GM12801 (cell line): ENCODE measurements around the gene PHYKPL.

ENCODE experiments used
- TF ChIP-seq, protein P1 (sequence below): IDR thresholded peaks from one replicate; pipeline ENCODE4 v1.5.1; 2011; ENCODE audit warnings: control low read depth; ENCODE audit not compliant: insufficient read length; ENCODE audit errors: extremely low read depth

PHYKPL gene

DNA sequence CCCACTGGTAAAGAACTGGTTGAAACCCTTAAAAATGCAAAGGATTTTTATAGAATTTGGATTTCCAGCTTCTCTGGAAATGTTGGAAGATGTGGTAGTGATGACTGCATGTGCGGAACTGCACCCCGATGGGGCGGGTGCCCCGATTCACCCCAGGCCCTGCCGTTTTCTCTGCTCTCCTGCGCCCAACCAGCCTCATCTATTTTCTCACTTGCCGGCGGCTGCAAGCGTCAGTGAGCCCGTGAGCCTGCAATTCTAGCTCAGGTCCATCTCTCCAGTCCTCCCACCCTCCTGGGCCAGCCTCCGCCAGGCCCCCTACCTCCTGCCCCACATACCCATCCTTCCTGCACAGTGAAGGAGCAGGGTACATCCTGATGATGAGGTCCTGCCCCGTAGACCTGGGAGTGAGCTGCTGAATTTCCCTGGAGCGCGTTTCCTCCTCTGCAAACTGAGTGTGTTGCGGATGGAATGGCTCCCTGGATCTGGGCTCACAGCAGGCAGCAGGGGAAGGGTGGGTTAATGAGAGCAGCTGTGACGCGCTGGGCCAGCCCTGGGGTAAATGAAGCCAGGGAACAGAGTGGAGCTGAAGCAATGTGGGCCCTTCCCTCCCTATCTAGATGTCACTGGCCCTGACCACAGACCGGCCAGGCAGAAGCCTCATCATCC lies 45.9 kb upstream of the PHYKPL start:
- TF ChIP-seq, protein P1, sequence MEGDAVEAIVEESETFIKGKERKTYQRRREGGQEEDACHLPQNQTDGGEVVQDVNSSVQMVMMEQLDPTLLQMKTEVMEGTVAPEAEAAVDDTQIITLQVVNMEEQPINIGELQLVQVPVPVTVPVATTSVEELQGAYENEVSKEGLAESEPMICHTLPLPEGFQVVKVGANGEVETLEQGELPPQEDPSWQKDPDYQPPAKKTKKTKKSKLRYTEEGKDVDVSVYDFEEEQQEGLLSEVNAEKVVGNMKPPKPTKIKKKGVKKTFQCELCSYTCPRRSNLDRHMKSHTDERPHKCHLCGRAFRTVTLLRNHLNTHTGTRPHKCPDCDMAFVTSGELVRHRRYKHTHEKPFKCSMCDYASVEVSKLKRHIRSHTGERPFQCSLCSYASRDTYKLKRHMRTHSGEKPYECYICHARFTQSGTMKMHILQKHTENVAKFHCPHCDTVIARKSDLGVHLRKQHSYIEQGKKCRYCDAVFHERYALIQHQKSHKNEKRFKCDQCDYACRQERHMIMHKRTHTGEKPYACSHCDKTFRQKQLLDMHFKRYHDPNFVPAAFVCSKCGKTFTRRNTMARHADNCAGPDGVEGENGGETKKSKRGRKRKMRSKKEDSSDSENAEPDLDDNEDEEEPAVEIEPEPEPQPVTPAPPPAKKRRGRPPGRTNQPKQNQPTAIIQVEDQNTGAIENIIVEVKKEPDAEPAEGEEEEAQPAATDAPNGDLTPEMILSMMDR = no peak

DNA sequence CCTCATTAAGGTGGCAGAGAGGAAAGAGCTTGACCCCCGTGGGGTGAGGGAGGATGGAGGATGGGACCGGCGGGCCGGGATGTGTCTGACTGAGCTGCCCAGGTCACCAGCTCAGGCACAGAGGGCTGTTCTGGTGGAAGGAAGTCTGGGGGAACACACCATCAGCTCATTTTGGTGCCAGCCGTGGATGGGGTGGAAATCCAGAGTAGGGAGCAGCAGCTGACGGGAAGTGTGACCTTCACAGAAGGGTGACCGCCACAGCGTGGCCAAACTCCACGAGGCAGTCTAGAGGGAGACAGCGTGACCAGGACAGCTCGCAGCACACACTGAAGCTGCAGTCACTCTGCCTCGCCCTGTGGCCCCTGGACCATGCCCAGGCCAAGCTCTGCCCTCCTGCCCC lies 45.3 kb upstream of the PHYKPL start:
- TF ChIP-seq, protein P1 = no peak

DNA sequence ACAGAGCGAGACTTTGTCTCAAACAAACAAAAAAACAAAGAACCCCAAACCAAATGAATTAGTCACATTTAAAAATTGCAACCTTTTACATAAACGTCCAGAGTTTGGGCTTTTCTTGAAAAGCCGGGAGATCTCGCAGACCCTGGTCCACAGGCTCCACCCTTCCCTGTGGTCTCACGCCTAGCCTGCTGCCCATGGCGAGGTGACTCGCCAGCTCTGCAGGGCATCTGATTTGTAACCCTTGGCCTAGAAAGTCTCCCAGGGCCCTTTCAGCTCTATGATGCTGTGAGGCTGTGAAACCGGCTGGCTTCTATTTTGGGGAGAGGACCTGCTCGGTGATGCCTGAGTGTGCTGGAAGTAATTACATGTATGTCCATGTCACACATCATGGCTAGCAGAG lies 44.7 kb upstream of the PHYKPL start:
- TF ChIP-seq, protein P1 = no peak

DNA sequence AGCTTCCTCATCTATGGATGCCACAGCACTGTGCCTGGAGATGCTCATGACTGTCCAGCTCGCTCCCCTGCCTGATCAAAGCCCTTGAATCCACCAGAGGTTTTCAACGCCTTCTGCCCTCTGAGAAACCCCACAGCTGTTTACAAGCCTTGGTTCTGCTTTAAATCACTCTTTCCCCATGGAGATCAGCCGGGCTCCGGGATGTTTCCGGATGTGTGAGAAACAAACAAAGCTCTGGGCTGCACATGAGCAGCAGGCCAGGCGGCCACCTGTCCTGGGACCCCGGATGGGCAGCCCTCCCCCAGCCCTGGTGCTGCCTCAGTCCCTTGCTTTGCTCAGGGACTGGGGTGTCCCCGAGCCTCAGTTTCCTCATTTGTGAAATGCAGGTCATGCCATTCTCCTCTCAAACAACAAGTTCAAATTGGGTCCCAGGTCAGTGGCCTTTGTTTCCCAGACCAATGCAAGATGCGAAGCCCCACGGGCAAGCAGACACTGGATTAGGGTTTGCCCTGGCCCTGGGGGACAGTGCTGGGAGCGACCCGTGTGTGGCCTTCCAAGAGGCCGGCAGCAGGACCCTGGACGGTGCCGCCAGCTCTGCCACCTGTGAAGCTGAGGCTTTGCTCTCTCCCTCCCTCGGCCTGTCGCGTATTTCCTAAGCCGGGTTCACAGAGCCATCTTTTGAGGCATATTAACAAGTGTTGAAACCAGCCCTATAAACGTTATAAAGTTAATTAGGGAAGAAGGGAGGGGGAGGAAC lies 42.4 kb upstream of the PHYKPL start:
- TF ChIP-seq, protein P1 = no peak

DNA sequence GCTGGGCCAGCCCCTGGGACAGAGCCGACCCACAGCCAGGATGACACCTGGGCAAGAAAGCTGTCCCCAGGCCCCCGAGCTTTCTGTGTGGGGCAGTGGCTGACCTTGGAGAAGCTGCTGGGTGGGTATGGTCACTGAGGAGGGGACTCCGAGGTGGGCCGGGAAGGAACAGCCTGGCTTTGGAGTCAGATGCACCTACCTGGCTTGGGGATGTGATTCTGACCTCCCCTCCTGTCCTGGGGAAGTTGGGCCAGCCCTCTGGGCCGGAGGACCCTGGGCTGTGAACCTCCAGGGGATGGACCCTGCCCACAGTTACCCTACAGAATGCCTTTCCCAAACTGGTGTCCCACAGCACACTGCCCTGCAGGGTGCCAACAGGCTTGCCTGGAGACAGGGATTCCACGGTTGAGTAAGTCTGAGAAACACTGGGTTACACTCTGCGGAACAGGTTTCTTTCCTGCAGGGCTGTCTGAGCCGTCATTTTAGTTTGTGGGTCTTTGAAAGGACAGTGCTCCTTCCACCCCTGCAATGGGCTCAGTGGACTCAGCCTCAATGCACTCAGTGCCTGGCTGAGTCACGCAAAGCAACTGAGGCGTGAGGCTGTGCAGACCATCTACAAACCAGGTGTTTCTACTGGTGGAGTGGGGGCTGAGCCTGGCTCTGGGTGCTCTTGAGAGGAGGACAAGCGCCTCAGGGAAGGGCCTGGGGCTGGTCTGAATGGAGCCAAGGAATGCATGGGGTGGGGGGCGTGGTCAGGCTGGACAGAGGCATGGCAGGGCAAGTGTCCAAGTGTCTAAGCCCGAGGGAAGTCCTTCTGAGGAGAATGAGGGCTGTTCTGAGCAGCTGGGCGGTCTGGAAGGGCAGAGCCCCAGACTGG lies 41.3 kb upstream of the PHYKPL start:
- TF ChIP-seq, protein P1 = no peak

DNA sequence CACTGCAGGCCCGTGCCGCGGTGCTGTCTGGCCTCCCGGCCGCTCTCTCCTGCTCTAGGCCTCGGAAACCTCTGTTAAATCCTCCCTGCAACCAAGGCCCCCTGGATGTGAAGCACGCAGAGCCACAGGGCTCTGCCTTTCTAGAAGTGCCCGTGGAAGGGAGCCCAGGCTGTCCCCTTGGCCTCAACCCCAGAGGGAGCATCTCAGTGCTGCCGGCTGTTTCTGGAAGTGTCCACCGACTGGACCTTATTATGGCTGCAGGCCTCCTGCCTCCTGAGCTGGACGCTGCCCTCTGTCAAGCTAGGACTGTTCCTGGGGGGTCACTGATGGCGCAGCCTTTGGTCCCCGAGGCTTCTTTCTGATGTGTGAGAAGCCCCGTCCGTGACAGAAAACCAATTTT lies 40.4 kb upstream of the PHYKPL start:
- TF ChIP-seq, protein P1 = no peak

DNA sequence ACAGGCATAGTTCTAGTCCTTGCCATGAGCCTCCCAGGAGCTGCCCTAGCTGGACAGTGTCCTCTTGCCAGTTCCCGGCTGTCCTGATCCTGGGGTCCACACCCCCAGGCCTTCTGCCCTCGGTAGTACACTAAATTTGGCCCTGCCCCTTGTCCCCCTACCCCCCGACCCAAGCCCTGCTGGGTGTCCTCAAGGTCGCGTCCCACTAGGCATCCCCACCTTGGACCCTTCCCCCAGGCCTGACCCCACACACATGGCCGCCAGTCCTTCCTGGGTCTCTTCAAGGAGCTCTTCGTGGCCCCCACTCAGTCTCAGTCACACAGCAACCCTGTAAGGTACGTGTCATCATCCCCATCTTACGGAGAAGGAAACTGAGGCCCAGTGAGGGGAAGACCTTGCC lies 40.0 kb upstream of the PHYKPL start:
- TF ChIP-seq, protein P1 = no peak
